ENCODE measurements around the gene IDUA. TPM values are rescaled to one million over a fixed set of nuclear protein-coding genes. Genes with fewer than 3 reads are reported as not detected.

Gene IDUA
- total RNA-seq, 1 donor from 2014 or later, result 9.0 TPM

DNA sequence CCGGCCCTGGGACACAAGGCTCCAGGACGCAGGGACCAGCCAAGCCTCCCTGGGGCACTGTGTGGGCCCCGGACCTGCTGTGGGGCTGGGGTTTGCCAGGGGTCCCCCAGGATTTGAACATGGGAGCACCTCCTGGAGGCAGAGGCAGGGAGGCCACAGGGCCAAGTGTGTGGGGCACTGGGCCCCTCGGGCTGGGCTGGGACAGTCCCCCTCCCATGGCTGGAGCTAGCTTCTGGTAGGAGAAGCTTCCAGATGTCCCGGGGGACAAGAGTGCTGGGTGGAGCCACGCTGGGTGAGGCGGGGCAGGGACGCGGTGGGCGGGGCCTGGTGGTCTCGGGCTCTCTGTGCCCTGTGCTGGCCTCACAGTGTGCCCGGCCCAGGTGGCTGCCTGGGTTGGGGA is 43.2 kb downstream of the IDUA start:
- no peak overlapping the region for H3K4me3 ChIP-seq
- peaks cover 19% of the 10 kb centered on the region for H3K4me1 ChIP-seq
- no peaks in the 10 kb centered on the region for H3K9me3 ChIP-seq (replicated peaks)
- peaks cover 5% of the 10 kb centered on the region for H3K36me3 ChIP-seq
- H3K27ac ChIP-seq (replicated peaks), result no peak overlapping the region
- intact Hi-C loops (cut with micrococcal nuclease), result no loop called here
- H3K27me3 ChIP-seq (ENCODE audit: low read depth), result peaks cover 57% of the 10 kb centered on the region
- DNase-seq, result no peak
- TF ChIP-seq, protein P1, sequence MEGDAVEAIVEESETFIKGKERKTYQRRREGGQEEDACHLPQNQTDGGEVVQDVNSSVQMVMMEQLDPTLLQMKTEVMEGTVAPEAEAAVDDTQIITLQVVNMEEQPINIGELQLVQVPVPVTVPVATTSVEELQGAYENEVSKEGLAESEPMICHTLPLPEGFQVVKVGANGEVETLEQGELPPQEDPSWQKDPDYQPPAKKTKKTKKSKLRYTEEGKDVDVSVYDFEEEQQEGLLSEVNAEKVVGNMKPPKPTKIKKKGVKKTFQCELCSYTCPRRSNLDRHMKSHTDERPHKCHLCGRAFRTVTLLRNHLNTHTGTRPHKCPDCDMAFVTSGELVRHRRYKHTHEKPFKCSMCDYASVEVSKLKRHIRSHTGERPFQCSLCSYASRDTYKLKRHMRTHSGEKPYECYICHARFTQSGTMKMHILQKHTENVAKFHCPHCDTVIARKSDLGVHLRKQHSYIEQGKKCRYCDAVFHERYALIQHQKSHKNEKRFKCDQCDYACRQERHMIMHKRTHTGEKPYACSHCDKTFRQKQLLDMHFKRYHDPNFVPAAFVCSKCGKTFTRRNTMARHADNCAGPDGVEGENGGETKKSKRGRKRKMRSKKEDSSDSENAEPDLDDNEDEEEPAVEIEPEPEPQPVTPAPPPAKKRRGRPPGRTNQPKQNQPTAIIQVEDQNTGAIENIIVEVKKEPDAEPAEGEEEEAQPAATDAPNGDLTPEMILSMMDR (IDR thresholded peaks at IDR 0.05; ENCODE audit: borderline replicate concordance), result no peak

GRCh38 chr4:1030559-1030958 is 43.7 kb downstream of the IDUA start:
- Histone ChIP-seq H3K9me3 (replicated peaks) (no peaks in the 10 kb centered on the region), H3K27me3 (ENCODE audit: low read depth) (peaks cover 61% of the 10 kb centered on the region), H3K4me3 (no peak overlapping the region), H3K27ac (replicated peaks) (no peak overlapping the region), H3K36me3 (no peaks in the 10 kb centered on the region), H3K4me1 (peaks cover 23% of the 10 kb centered on the region)
- TF ChIP-seq, protein P1 (IDR thresholded peaks at IDR 0.05; ENCODE audit: borderline replicate concordance), result no peak
- no peak for DNase-seq
- intact Hi-C loops (cut with micrococcal nuclease), result no loop called here

GRCh38 chr4:1031346-1031745 is 44.5 kb downstream of the IDUA start:
- no peaks in the 10 kb centered on the region for H3K9me3 ChIP-seq (replicated peaks)

GRCh38 chr4:1031956-1032795 is 45.3 kb downstream of the IDUA start:
- no peaks in the 10 kb centered on the region for H3K9me3 ChIP-seq (replicated peaks)
- no peaks in the 10 kb centered on the region for H3K36me3 ChIP-seq
- no peak overlapping the region for H3K4me3 ChIP-seq
- H3K27me3 ChIP-seq (ENCODE audit: low read depth), result peaks cover 68% of the 10 kb centered on the region
- H3K4me1 ChIP-seq, result peaks cover 20% of the 10 kb centered on the region
- intact Hi-C loops (cut with micrococcal nuclease), result no loop called here
- no peak overlapping the region for H3K27ac ChIP-seq (replicated peaks)
- DNase-seq, result no peak
- TF ChIP-seq, protein P1 (IDR thresholded peaks at IDR 0.05; ENCODE audit: borderline replicate concordance), result no peak

More at GRCh38 chr4:1031346-1031745, 44.5 kb downstream of the IDUA start:
- TF ChIP-seq, protein P1 (IDR thresholded peaks at IDR 0.05; ENCODE audit: borderline replicate concordance), result no peak
- Histone ChIP-seq H3K4me1 (peaks cover 22% of the 10 kb centered on the region), H3K27me3 (ENCODE audit: low read depth) (peaks cover 62% of the 10 kb centered on the region), H3K4me3 (no peak overlapping the region), H3K27ac (replicated peaks) (no peak overlapping the region), H3K36me3 (no peaks in the 10 kb centered on the region)
- no peak for DNase-seq
- intact Hi-C loops (cut with micrococcal nuclease), result no loop called here

DNA sequence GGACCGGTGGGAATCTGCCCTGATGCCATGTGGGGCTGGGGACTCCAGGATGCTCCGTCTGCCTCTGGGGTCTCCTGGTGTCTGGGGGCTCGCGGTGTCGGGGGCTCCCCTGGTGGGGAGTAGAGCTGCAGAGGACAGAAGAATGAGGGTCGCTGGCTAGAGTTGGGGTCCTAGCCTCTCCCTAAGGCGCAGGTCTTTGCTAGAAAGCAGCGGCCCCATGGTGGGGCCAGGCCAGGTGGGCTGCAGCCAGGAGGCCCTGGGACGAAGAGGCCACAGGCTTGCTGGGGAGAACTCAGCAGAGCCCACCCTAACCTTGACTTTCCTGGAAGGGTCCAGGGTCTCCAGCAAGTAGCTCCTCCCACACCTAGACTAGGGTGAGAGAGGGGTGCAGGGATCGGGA is 46.0 kb downstream of the IDUA start:
- Histone ChIP-seq H3K27ac (replicated peaks) (no peak overlapping the region), H3K36me3 (no peaks in the 10 kb centered on the region), H3K9me3 (replicated peaks) (no peaks in the 10 kb centered on the region), H3K4me1 (peaks cover 20% of the 10 kb centered on the region), H3K27me3 (ENCODE audit: low read depth) (peaks cover 71% of the 10 kb centered on the region), H3K4me3 (no peak overlapping the region)
- intact Hi-C loops (cut with micrococcal nuclease), result no loop called here
- TF ChIP-seq, protein P1 (IDR thresholded peaks at IDR 0.05; ENCODE audit: borderline replicate concordance), result no peak
- DNase-seq, result no peak
